AG08396 (cell line): ENCODE data around the gene UROC1.

ENCODE experiments used
- DNase-seq: peaks from one replicate; pipeline ENCODE4 v3.0.0; 2012; ENCODE audit warnings: low spot score, mixed read lengths

UROC1 gene

GRCh38 chr3:126439968-126440708 lies 77.4 kb downstream of the UROC1 start:
- no peak for DNase-seq

DNA sequence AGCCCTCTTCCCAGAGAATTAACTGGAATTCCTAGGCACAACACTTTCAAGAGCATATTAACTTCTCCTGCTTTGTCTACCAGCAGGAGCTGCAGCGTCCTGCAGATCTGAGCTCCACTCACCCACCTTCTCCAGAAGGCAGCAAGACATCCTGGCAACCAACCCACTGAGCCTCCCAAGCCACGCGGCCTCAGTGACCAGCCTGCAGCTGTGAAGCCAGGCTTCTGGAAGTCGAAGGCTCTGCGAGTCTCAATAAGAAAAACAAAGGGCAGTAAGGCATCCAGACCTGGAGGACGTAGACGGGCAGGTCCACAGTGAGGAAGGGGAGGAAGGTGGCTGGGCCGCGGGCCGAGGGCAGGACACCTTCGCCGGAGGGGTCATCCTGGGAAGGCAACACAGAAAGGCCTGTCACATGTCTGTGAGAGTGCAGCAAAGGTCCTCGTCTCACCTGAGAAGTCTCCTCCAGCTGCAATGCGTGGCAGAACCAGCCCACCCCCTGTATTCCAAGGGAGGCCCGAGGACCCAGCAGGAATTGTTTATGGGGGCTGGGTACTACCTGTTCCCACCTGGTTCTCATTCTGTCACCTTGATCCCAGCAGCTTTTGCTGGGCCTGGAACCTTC lies 78.1 kb downstream of the UROC1 start:
- DNase-seq = no peak

DNA sequence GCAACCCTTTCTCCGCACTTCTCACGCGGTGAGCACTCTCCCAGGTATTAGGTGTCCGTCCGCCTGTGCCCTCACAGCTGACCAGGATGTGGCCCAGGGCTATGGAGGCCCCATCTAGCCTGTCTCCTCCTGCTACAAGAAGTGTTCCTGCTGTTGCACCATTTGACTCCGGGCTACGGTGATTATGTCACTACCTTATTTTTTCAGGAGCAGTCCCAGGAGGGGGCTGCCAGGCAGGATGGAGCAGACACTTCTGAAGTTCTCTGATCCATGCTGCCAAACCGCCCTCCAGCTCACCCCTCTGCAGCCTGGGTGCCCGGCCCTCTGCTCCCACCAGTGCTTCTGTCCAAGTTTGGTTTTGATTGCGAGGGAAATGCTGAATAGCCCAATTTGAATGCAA lies 78.8 kb downstream of the UROC1 start:
- DNase-seq = no peak

GRCh38 chr3:126438186-126438585 lies 79.4 kb downstream of the UROC1 start:
- no peak for DNase-seq

GRCh38 chr3:126436826-126437717 lies 80.5 kb downstream of the UROC1 start:
- no peak for DNase-seq

- no peak for DNase-seq
Observed at GRCh38 chr3:126435456-126436315, 81.9 kb downstream of the UROC1 start.

DNA sequence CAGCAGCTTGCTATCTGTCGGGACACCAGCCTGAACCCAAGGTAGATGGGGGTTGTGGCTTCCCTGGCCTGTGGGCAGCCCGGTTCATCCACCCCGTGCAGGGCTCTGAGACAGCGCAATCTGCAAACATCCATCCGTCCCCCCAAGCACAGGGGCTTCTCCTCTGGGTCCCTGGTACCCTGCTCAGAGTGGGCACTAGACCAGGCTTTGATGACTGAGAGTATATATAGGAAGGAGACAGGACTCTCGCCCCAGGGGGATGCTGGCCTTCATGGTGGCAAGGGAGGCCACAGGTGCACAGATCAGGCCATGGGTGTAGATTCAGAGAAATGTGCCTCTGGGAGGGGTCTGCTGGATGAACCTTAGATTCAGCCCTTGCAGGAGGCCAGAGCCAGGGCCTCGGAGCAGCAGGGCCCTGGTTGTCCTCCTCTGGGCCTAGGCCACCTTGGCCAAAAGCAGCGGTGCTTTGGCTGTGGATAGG lies 82.6 kb downstream of the UROC1 start:
- no peak for DNase-seq

- no peak for DNase-seq
Observed at GRCh38 chr3:126434264-126434590, 83.3 kb downstream of the UROC1 start.

DNA sequence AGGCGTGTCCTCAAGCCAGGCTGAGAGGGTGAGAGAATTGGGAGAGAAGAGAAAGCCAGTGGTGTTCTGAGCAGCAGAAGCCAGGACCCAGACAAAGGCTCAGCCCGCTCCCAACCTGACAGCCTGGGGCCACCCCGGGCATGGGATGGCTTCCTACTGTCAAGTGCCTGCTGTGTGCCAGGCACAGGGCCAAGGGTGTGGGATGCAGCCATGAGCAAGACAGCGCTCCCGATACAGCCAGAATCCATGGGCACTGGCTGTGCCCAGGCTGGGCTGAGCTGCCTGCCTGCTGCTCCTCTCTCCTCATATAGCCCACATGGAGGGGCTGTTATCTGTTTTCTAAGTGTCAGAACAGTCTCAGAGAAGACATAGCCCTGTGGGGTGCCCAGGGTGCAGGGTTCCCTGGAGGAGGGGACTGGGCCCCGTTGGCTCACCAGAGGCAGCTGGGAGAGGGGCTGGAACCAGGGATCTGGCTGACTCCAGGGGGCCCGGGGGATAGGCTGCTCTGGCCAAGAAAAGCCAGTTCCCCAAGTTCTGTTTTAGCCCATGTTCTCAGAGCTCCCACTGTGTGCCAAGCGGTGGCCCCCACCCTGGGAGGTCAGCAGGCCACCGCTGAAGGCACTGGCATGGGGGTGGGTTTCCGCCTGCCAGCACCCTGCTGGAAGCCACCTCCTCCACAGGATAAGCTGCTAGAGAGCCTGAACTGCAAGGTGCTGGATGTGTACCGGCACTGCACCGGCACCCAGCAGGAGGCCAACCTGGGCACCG lies 83.9 kb downstream of the UROC1 start:
- DNase-seq = no peak

DNA sequence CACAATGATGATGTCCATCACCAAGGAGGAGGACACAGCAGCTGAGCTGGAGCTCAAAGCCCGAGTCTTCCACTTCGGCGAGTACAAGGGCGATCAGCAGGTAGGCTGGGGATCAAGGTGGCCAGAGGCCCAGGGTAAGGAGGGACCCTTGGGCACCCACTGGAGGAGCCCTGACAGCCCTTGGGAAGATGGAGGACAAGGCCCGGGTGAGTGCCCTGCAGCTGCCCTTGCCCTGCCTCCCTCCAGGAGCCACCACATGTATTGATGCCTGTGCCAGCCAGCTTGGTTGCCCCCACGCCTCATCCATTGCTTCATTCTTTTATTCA lies 84.5 kb downstream of the UROC1 start:
- DNase-seq = no peak

DNA sequence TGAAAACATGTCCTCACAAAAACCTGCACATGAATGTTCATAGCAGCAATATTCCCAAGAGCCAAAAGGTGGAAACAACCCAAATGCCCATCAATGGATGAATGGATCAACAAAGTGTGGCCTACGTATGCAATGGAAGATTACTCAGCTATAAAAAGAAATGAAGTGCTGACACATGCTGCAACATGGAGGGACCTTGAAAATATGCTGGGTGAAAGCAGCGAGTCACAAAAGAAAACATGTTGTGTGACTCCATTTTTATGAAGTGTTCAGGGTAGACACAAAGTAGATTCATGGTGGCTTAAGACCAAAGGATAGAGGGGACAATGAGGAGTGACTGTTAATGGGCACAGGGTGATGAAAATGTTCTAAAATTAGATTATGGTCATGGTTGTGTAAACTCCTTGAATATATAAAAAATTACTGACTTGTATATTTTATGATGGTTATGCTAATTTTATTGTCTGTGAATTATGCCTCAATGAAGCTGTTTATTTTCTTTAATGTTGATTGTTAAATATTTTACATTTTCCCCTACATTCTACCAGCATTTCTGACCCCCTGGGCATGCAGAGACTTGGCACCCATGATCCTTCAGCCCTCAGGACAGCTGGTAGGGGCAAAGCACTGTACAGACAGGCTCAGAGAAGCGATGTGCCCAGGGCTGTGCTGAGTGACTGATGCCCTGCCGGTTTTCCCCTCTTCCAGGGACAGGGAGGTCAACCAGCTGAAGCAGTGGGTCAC lies 85.0 kb downstream of the UROC1 start:
- DNase-seq = no peak
